ENCODE results near the gene PCCA.
"Not testable (repeated sequence)": the region's sequence is repeated elsewhere in the genome, so short reads cannot be mapped to it uniquely, and the experiment has no call there.

The PCCA gene

GRCh38 chr13:100131863-100132574 lies 43.1 kb downstream of the PCCA start:
- TF ChIP-seq, protein P1, sequence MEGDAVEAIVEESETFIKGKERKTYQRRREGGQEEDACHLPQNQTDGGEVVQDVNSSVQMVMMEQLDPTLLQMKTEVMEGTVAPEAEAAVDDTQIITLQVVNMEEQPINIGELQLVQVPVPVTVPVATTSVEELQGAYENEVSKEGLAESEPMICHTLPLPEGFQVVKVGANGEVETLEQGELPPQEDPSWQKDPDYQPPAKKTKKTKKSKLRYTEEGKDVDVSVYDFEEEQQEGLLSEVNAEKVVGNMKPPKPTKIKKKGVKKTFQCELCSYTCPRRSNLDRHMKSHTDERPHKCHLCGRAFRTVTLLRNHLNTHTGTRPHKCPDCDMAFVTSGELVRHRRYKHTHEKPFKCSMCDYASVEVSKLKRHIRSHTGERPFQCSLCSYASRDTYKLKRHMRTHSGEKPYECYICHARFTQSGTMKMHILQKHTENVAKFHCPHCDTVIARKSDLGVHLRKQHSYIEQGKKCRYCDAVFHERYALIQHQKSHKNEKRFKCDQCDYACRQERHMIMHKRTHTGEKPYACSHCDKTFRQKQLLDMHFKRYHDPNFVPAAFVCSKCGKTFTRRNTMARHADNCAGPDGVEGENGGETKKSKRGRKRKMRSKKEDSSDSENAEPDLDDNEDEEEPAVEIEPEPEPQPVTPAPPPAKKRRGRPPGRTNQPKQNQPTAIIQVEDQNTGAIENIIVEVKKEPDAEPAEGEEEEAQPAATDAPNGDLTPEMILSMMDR (IDR thresholded peaks at IDR 0.05), result no peak
- Histone ChIP-seq H3K36me3 (no peaks in the 10 kb centered on the region), H3K27ac (no peak overlapping the region), H3K9me3 (no peaks in the 10 kb centered on the region), H3K4me1 (ENCODE audit: control insufficient read depth in 1 of 2, insufficient read depth in 1 of 2, low read depth in 1 of 2, low read length in 1 of 2) (no peaks in the 10 kb centered on the region), H3K4me3 (ENCODE audit: low read depth in 1 of 2, low read length in 1 of 2) (no peak overlapping the region), H3K27me3 (no peaks in the 10 kb centered on the region)

DNA sequence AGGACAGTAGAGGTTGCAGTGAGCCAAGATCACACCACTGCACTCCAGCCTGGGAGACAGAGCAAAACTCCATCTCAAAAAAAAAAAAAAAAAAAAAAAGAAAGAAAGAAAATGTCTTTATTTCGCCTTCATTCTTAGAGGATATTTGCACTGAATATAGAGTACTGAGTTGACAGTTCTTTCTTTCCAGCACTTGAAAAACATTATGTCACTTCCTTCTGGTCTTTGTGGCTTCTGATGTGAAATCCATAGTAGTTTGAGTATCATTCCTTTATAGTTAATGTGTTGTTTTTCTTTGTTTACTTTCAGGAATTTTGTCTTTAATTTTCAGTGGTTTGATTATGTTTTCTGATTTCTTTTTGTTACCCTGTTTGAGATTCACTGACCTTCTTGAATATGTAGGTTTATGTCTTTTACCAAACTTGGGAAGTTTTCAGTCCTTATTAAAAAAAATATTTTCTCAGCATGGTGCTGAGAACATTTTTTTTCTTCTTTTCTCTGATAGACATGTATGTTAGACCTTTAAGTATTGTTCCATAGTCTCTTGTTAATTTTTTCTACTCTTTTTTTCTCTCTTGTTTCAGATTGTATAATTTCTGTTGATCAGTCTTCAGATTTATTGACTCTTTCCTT lies 50.1 kb downstream of the PCCA start:
- Histone ChIP-seq H3K36me3 (no peaks in the 10 kb centered on the region), H3K4me3 (ENCODE audit: low read depth in 1 of 2, low read length in 1 of 2) (no peak overlapping the region), H3K27ac (no peak overlapping the region), H3K4me1 (ENCODE audit: control insufficient read depth in 1 of 2, insufficient read depth in 1 of 2, low read depth in 1 of 2, low read length in 1 of 2) (peaks cover 0 to 4% of the 10 kb centered on the region in 2 experiments), H3K27me3 (no peaks in the 10 kb centered on the region), H3K9me3 (no peaks in the 10 kb centered on the region)
- TF ChIP-seq, protein P1 (IDR thresholded peaks at IDR 0.05), result no peak

GRCh38 chr13:100139817-100140216 lies 50.9 kb downstream of the PCCA start:
- Histone ChIP-seq H3K4me3 (ENCODE audit: low read depth in 1 of 2, low read length in 1 of 2) (no peak overlapping the region), H3K36me3 (no peaks in the 10 kb centered on the region), H3K9me3 (no peaks in the 10 kb centered on the region), H3K4me1 (ENCODE audit: control insufficient read depth in 1 of 2, insufficient read depth in 1 of 2, low read depth in 1 of 2, low read length in 1 of 2) (peaks cover 0 to 4% of the 10 kb centered on the region in 2 experiments), H3K27ac (no peak overlapping the region), H3K27me3 (no peaks in the 10 kb centered on the region)
- TF ChIP-seq, protein P1 (IDR thresholded peaks at IDR 0.05), result no peak

DNA sequence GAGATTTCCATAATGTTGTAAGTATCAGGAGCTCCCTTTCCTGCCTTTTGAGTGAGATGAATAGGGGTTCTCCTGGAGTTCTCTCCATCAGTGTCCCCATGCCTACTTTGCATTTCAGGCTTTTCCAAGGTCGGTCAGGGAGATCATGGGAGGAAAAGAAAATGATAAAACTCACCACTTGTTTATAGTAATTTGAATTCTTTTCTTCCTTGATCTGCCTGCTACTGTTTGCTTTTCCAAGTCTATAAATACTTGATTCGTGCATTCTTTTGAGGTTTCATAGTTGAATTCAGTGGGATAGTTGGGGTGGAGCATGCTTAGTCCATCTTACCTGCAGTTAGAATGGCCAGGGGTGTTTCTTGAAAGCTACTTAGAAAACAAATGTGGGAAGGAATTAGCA lies 51.5 kb downstream of the PCCA start:
- Histone ChIP-seq H3K27me3 (no peaks in the 10 kb centered on the region), H3K4me1 (ENCODE audit: control insufficient read depth in 1 of 2, insufficient read depth in 1 of 2, low read depth in 1 of 2, low read length in 1 of 2) (peaks cover 0 to 4% of the 10 kb centered on the region in 2 experiments), H3K27ac (no peak overlapping the region), H3K4me3 (ENCODE audit: low read depth in 1 of 2, low read length in 1 of 2) (no peak overlapping the region), H3K9me3 (no peaks in the 10 kb centered on the region), H3K36me3 (no peaks in the 10 kb centered on the region)
- TF ChIP-seq, protein P1 (IDR thresholded peaks at IDR 0.05), result no peak

DNA sequence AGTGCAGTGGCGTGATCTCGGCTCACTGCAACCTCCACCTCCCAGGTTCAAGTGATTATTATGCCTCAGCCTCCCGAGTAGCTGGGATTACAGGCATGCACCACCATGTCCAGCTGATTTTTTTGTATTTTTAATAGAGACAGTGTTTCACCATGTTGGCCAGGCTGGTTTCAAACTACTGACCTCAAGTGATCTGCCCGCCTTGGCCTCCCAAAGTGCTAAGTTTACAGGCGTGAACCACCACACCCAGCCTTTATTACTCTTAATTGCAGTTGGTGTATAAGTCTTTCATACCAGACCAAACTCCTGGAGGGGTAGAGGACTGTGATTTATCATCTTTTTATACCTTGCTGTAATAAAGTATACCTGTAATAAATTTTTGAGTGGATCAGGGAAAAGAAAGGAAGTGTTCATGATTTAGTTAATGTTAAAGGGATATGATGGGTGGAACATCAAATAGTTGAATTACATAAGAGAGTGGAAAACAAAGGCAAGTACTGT lies 52.6 kb downstream of the PCCA start:
- not testable (repeated sequence) for H3K4me3 ChIP-seq (ENCODE audit: low read depth in 1 of 2, low read length in 1 of 2); H3K27me3 ChIP-seq; H3K36me3 ChIP-seq; H3K27ac ChIP-seq; H3K4me1 ChIP-seq (ENCODE audit: control insufficient read depth in 1 of 2, insufficient read depth in 1 of 2, low read depth in 1 of 2, low read length in 1 of 2); H3K9me3 ChIP-seq

DNA sequence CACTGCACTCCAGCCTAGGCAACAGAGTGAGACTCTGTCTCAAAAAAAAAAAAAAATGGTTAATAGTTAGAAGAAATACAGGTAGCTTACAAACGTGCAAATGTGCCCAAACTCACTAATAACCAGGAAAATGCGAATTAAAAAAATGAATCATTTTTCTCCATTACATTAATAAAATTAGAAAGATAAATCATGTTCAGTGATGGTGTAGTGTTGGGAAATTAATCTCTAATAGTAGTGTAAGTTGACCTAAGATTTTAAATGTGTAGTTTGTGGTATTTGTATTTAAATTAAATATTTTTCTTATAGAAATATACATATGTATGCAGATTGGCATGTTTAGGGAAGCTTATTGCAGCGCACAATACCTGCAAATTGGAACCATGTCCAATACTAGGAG lies 57.6 kb downstream of the PCCA start:
- TF ChIP-seq, protein P1 (IDR thresholded peaks at IDR 0.05), result no peak
- no peaks in the 10 kb centered on the region for H3K9me3 ChIP-seq
- H3K4me3 ChIP-seq (ENCODE audit: low read depth in 1 of 2, low read length in 1 of 2), result no peak overlapping the region
- no peaks in the 10 kb centered on the region for H3K36me3 ChIP-seq
- no peaks in the 10 kb centered on the region for H3K27me3 ChIP-seq
- no peak overlapping the region for H3K27ac ChIP-seq
- H3K4me1 ChIP-seq (ENCODE audit: control insufficient read depth in 1 of 2, insufficient read depth in 1 of 2, low read depth in 1 of 2, low read length in 1 of 2), result no peaks in the 10 kb centered on the region
